ENCODE data around the gene DCAF10.

The DCAF10 gene

DNA sequence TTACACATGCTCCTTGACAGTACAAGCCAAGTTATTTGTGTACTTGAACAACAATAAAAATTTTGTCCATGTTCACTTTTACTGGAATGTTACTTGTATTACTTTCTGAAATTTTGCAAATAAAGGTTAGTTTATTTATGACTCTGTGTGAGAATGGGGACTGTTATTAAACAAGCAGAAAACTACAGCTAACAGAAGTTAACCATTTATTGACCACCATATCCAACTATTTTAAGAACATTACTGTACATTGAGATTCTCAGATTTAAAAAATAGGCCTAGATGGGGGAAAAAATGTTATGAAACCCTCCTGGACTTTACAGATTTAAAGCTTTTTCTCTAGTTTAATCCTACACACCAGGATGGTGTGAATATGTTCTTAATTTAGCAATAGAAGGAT is 101.5 kb downstream of the DCAF10 start:
- H3K4me3 ChIP-seq: peak overlapping the region in 6 of 10 experiments; percentile 86 to 98 (median 92); a peak in 10 of 20 replicates
- H3K4me2 ChIP-seq: peak overlapping the region; percentile 82 to 98 (median 93); a peak in 19 of 22 replicates
- H3K9me3 ChIP-seq (replicated peaks in 1 of 11): no peaks in the 10 kb centered on the region
- no peaks in the 10 kb centered on the region; a peak in 1 of 22 replicates for H3K27me3 ChIP-seq
- no peak for TF ChIP-seq Cebpa-rat (IDR thresholded peaks at IDR 0.05)
- peaks cover 3 to 41% (median 26%) of the 10 kb centered on the region in 11 experiments; a peak in 17 of 22 replicates for H4K20me1 ChIP-seq
- peaks cover 25 to 42% (median 38%) of the 10 kb centered on the region in 10 experiments for H3K4me1 ChIP-seq
- H3K27ac ChIP-seq: no peak overlapping the region
- peaks cover 21 to 40% (median 33%) of the 10 kb centered on the region in 11 experiments for H3K36me3 ChIP-seq
- H3K9ac ChIP-seq: peak overlapping the region in 3 of 11 experiments; percentile 26 to 85 (median 84); a peak in 3 of 22 replicates

GRCh38 chr9:37902796-37903646 is 102.4 kb downstream of the DCAF10 start:
- no peak for TF ChIP-seq Cebpa-rat (IDR thresholded peaks at IDR 0.05)
- Histone ChIP-seq H3K4me2 (peak overlapping the region; percentile 82 to 98 (median 93)), H4K20me1 (peaks cover 3 to 38% (median 26%) of the 10 kb centered on the region in 11 experiments; a peak in 17 of 22 replicates), H3K4me1 (peaks cover 25 to 42% (median 36%) of the 10 kb centered on the region in 10 experiments), H3K27me3 (no peaks in the 10 kb centered on the region), H3K9me3 (replicated peaks in 1 of 11) (no peaks in the 10 kb centered on the region), H3K9ac (peak overlapping the region; percentile 83 to 92 (median 89)), H3K4me3 (peak overlapping the region; percentile 86 to 98 (median 91)), H3K36me3 (peaks cover 13 to 31% (median 25%) of the 10 kb centered on the region in 11 experiments), H3K27ac (peak overlapping the region; percentile 59 to 90 (median 84); a peak in 21 of 22 replicates)

DNA sequence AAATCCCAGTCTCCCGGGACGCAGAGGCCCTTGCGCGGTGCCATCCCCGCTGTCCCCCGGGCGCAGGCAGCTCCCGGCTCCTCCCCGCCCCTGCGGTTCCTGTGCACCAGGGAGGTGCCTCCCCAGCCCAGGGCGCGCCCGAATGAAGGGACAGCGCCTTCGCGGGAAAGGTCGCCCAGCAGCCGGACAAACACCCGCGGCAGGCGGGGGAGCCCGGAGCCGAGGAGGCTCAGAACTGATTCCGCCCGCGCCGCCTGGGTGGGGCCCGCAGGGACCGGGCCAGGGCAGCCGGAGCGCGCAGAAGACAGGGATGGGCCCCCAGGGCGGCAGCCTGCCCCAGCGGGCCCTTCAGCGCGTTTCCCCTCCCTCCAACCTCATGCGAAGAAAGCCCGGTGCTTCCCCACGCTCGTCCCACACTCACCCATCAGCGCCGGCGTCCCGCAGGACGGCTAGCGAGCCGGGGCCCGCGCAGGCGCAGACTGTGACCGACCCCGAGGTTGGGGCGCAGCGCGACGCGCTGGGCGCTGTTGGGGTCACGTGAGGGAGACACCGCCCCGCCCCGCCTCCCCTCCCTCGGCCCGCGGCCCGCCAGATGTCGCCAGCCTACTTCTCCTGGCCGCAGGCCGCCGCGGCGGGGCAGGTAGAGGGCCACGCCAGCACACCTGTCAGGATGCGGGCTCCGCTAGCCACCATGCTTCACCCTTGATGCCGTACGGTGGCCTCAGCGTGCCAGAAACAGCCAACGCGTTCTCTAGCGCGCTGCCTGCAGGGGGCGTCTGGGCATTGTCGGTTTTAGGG is 103.2 kb downstream of the DCAF10 start, which contains the start of gene SLC25A51:
TSS of gene SLC25A51 (minus strand) at position 481 of the 798 bp plus-strand sequence. CDS start 15,577 bp downstream, outside the sequence.
- peaks cover 33 to 49% (median 39%) of the 10 kb centered on the region in 10 experiments for H3K4me1 ChIP-seq
- peak within 1 kb of the TSS; percentile 83 to 92 (median 89) for H3K9ac ChIP-seq

GRCh38 chr9:37904445-37905130 is 104.0 kb downstream of the DCAF10 start:
- Histone ChIP-seq H3K4me1 (peaks cover 39 to 55% (median 46%) of the 10 kb centered on the region in 10 experiments), H3K4me2 (peak overlapping the region; percentile 82 to 98 (median 93)), H3K36me3 (peaks cover 0 to 16% (median 11%) of the 10 kb centered on the region in 11 experiments; a peak in 11 of 22 replicates), H3K27ac (peak overlapping the region; percentile 59 to 90 (median 84); a peak in 21 of 22 replicates), H3K4me3 (peak overlapping the region; percentile 86 to 98 (median 91)), H3K9me3 (replicated peaks in 1 of 11) (no peaks in the 10 kb centered on the region), H3K27me3 (no peaks in the 10 kb centered on the region), H3K9ac (peak overlapping the region; percentile 83 to 92 (median 89)), H4K20me1 (peaks cover 3 to 38% (median 26%) of the 10 kb centered on the region in 11 experiments; a peak in 16 of 22 replicates)
- TF ChIP-seq Cebpa-rat (IDR thresholded peaks at IDR 0.05): no peak

More for the DNA sequence above, 103.2 kb downstream of the DCAF10 start, which contains the start of gene SLC25A51:
- H3K27me3 ChIP-seq: no peaks in the 10 kb centered on the region
- peaks cover 3 to 38% (median 26%) of the 10 kb centered on the region in 11 experiments; a peak in 17 of 22 replicates for H4K20me1 ChIP-seq
- H3K27ac ChIP-seq: peak within 1 kb of the TSS; percentile 59 to 90 (median 84)
- peaks cover 6 to 23% (median 17%) of the 10 kb centered on the region in 11 experiments; a peak in 21 of 22 replicates for H3K36me3 ChIP-seq
- TF ChIP-seq Cebpa-rat (IDR thresholded peaks at IDR 0.05): no peak
- H3K4me2 ChIP-seq: peak within 1 kb of the TSS; percentile 82 to 98 (median 93)
- H3K9me3 ChIP-seq (replicated peaks in 1 of 11): no peaks in the 10 kb centered on the region
- H3K4me3 ChIP-seq: peak within 1 kb of the TSS; percentile 86 to 98 (median 91)

GRCh38 chr9:37905131-37905505 is 104.5 kb downstream of the DCAF10 start:
- no peak for TF ChIP-seq Cebpa-rat (IDR thresholded peaks at IDR 0.05)
- no peaks in the 10 kb centered on the region for H3K9me3 ChIP-seq (replicated peaks in 1 of 11)
- H3K27ac ChIP-seq: peak overlapping the region in 8 of 11 experiments; percentile 77 to 90 (median 83); a peak in 13 of 22 replicates
- H4K20me1 ChIP-seq: peaks cover 3 to 36% (median 24%) of the 10 kb centered on the region in 11 experiments; a peak in 16 of 22 replicates
- peaks cover 0 to 13% (median 8%) of the 10 kb centered on the region in 11 experiments; a peak in 11 of 22 replicates for H3K36me3 ChIP-seq
- peak overlapping the region in 6 of 11 experiments; percentile 85 to 92 (median 90); a peak in 8 of 22 replicates for H3K9ac ChIP-seq
- peaks cover 38 to 55% (median 47%) of the 10 kb centered on the region in 10 experiments for H3K4me1 ChIP-seq
- H3K4me2 ChIP-seq: peak overlapping the region; percentile 82 to 98 (median 93); a peak in 21 of 22 replicates
- H3K27me3 ChIP-seq: no peaks in the 10 kb centered on the region
- H3K4me3 ChIP-seq: peak overlapping the region in 2 of 10 experiments; percentile 88 to 91; a peak in 5 of 20 replicates

- peaks cover 0 to 29% (median 18%) of the 10 kb centered on the region in 11 experiments; a peak in 14 of 22 replicates for H4K20me1 ChIP-seq
- TF ChIP-seq Cebpa-rat (IDR thresholded peaks at IDR 0.05): no peak
- no peak overlapping the region for H3K27ac ChIP-seq
- H3K9me3 ChIP-seq (replicated peaks in 1 of 11): no peaks in the 10 kb centered on the region
- peaks cover 31 to 48% (median 44%) of the 10 kb centered on the region in 10 experiments for H3K4me1 ChIP-seq
- no peak overlapping the region for H3K9ac ChIP-seq
- no peaks in the 10 kb centered on the region for H3K27me3 ChIP-seq
- H3K4me2 ChIP-seq: no peak overlapping the region
- no peak overlapping the region for H3K4me3 ChIP-seq
- H3K36me3 ChIP-seq: peaks cover 0 to 7% (median 1%) of the 10 kb centered on the region in 11 experiments; a peak in 7 of 22 replicates
Observed at GRCh38 chr9:37905776-37906175, 105.2 kb downstream of the DCAF10 start.

- peaks cover 27 to 46% (median 38%) of the 10 kb centered on the region in 10 experiments for H3K4me1 ChIP-seq
- no peak for TF ChIP-seq Cebpa-rat (IDR thresholded peaks at IDR 0.05)
Observed at GRCh38 chr9:37906312-37907239, 106.0 kb downstream of the DCAF10 start.

More at GRCh38 chr9:37906312-37907239, 106.0 kb downstream of the DCAF10 start:
- Histone ChIP-seq H4K20me1 (peaks cover 0 to 21% (median 12%) of the 10 kb centered on the region in 11 experiments; a peak in 8 of 22 replicates), H3K9ac (no peak overlapping the region), H3K27ac (no peak overlapping the region), H3K4me3 (no peak overlapping the region), H3K9me3 (replicated peaks in 1 of 11) (no peaks in the 10 kb centered on the region), H3K36me3 (no peaks in the 10 kb centered on the region), H3K4me2 (no peak overlapping the region; a peak in 1 of 22 replicates), H3K27me3 (no peaks in the 10 kb centered on the region)
